Stimulated activated CD4-positive, alpha-beta T cell treated with anti-CD3 and anti-CD28 coated beads, Interleukin-4, amount 100 ng/mL, for 24 hours (primary cell): ENCODE measurements around the gene ERCC6L.
"Not testable (repeated sequence)": the region's sequence is repeated elsewhere in the genome, so short reads cannot be mapped to it uniquely, and the experiment has no call there.

ENCODE experiments used
- DNase-seq: peaks from one replicate; pipeline ENCODE4 v3.0.0-alpha.2; 2020

Gene ERCC6L

GRCh38 chrX:72247206-72247942, 8.5 kb upstream of the ERCC6L start:
- no peak for DNase-seq

GRCh38 chrX:72245461-72246089, 6.7 kb upstream of the ERCC6L start:
- peak; percentile 36 for DNase-seq

DNA sequence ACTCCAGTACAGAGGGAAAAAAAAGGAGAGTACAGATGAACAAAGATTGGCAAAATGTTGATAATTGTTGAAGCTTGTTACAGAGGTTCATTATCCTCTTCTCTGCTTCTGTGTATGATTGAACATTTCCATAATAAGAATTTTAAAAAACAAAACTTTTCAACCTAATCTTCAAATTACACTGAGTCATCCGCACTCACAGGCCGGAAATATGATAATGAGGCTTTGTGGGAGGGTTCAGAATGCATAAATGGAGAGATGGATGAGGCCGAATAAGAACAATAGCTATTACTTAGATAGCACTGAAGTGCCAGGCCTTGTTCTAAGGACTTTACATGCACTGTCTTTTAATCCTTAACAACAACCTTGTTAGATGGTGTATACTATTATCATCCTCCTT, 4.6 kb upstream of the ERCC6L start:
- no peak for DNase-seq

- no peak for DNase-seq
These were observed 2.1 kb upstream of the ERCC6L start for GRCh38 chrX:72240976-72241375.

DNA sequence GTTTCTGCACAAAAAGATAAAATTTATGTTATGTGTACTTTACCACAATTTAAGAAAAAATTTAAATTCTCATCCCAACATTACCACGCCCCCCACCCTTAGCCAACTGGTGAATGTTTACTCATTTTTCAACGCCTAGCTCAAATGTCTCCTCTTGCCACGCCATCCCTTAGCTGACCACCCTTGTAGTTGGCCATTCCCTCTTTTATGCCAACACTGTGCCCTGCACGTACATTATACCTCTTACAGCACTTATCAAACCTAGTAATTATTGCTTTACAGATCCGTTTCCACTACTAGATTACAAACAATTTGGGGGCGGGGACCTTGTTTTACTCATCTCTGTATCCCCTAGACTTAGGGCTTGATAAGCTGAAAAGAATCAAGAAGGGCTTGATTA, 644 bp downstream of the ERCC6L start:
- no peak for DNase-seq

DNA sequence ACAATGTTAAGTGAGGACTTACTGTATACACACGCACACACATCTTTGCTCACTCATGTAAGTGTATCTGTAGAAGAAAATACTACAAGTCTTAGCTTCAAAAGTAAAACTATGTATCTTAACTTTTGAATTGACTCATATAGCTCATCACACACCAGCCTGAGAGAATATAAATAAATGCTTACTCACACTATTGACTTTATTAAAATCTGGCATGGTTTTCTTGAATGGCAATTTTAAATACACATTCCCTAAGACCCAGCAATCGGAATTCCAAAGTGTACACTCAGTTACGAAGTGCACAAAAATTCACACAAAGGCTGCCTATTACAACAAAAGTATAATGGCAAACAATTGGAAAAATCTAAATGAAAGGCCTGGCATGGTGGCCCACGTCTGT, 2.0 kb downstream of the ERCC6L start:
- no peak for DNase-seq

DNA sequence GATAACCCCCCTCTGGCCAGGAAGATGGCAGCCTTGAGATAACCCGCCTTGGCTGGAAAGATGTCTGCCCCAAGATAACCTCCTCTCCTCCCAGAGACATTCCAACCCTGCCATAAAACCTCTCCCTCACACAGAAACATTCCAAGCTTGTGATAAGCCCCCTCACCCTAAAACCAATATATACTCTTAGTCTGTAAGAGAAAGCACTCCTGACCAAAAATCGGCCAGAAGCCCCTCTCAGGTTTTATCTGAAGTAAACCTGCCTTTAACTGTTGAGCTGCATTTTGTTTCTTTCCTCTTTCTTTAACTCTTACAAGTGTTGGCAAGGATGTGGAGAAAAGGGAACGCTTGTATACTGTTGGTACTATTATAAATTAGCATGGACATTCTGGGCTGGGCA, 8.5 kb downstream of the ERCC6L start:
- DNase-seq: no peak

DNA sequence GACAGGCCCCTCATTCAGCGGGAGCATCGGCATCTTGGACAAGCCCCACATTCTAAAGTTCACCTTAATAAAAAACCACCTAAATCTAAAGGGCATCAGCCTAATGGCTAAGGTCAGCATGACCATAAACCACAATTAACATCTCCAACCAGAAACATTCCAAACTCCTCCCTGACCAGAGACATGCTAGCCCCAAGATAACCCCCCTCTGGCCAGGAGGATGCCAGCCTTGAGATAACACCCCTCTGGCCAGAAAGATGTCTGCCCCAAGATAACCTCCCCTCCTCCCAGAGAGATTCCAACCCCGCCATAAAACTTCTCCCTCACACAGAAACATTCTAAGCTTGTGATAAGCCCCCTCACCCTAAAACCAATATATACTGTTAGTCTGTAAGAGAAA, 18.5 kb downstream of the ERCC6L start:
- not testable (repeated sequence) for DNase-seq

DNA sequence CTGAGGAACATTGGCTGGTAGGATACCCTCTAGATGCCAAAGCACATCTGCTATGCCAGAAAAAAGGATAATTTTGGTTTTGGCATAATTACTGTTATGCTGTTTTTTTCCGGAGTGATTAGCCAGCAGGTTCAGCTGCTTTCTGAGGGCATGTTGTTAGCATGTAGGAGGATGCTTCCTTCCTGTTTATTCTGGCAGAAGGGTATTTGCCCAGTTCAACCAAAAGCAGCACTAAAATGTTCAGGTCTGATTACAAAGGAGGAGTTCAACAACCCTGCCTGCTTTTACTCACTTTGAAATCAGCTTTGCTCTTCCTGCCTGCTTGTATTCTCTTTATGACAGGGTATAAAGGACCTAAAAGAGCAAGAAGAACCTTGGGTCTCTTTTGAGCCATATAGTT, 21.9 kb downstream of the ERCC6L start:
- no peak for DNase-seq

DNA sequence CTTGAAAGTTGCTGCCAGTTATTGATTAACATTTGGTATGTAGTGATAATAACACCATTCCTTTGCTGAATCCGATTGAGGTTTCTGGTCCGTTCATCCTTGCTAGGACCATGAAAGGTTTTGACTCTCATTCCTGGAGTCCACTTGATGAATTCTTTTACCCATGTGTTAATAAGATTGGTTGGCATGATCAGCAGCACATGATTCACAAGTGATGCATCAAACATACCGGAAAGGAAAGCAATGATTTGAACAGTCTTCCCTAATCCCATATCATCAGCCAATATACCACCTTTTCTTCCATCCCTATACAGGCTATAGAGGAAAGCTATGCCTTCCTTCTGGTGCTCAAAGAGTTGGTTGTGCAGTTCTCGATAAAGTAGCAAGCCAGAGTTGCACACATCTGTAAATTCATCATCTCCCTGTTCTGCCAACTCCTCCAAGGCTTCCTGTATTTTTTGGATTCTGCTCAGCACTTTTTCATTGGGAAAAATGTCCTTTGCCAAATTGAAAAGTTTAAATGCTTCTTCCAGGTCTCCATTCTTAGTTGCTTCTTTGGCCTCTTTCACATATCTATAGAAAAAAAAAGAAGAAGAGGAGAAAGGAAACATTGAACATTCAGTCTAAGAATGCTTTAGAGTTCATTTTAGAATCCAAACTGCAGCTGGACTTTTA, 30.6 kb downstream of the ERCC6L start:
- DNase-seq: no peak

DNA sequence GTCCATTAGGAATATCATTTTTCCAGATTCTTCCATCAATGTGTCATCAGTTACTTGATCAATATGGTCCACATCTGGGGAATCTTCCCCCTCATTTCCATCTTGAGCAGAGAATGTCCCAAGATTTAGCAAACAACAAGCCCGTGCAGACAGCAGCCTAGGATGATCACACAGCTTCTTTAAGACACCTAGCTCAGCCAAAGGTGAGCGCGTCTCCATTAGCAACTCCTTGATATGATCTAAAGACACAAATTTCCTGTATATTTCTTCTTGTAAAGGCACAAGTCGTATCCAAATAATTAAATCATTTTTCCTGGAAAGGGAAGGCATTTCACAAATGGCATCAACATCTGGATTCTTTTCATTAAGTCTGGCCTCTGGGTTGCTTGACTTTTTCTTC, 31.5 kb downstream of the ERCC6L start:
- no peak for DNase-seq

DNA sequence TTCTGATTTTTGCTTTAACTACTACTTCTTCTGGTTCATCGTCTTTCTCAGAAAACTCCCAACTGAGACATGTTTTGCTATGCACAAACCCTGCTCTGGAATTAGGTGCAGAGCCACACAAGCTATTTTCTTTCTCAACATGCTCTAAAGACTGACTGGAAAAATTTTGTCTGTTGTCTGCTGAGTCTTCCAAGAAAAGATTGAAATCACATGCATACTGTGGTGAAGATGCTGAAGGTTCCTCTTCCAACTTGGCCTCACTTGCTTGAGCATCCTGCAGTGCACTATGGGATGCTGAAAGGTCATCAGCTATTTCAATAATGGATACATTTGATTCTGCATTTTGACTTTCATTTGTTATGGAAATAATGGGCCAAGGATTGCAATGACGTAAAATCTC, 33.1 kb downstream of the ERCC6L start:
- no peak for DNase-seq

GRCh38 chrX:72203421-72203820, 35.4 kb downstream of the ERCC6L start:
- DNase-seq: no peak

GRCh38 chrX:72202792-72203401, 35.9 kb downstream of the ERCC6L start:
- no peak for DNase-seq

GRCh38 chrX:72201836-72202536, 36.8 kb downstream of the ERCC6L start:
- no peak for DNase-seq

GRCh38 chrX:72182924-72183323, 55.9 kb downstream of the ERCC6L start:
- no peak for DNase-seq

DNA sequence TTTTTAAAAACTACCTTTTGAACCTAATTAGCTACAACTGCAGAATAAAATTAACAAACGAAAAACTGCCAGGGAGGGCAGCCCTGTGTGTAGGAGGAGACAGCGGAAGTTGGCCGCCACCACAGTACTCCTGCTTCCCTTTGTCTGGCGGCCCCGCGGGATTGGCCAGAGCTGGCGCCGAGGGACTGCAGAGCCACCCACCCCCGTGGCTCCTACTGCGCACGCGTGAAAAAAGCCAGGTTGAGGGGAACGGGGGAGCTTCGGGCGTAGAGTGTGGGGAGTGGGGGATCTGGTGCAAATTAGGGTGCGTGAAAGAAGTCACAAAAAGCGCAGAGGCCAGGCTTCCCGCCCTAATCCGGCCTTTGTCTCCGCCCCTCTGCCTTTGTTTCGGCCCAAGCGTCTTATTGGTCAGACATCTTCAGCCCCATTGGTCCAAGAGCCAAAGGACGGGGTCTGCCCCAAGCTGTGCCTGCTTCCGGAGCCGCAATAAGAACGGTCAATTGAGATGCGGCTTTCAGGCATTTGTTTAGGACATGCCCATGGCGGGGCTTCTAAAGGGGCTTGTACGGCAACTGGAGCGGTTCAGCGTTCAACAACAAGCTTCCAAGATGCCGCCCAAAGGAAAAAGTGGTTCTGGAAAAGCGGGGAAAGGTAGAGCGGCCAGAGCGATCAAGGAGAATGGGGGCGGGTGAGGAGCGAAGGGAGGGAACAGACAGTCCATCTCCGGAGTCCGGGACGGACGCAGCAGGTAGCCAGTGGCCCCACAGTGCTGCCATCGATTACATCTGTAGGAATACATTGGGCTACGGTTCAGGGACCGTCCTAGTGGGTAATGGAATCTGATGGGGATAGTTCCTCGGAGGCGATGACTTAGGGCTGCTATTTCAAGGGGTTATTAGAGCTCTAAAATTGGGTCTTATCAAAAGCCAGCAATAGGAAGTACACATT, 57.4 kb downstream of the ERCC6L start, which contains the start of gene PIN4:
Gene PIN4 (plus strand): TSS at position 580 of the 948 bp plus-strand sequence. CDS start 29 bp downstream, at position 609.
- peak; percentile 86 for DNase-seq

DNA sequence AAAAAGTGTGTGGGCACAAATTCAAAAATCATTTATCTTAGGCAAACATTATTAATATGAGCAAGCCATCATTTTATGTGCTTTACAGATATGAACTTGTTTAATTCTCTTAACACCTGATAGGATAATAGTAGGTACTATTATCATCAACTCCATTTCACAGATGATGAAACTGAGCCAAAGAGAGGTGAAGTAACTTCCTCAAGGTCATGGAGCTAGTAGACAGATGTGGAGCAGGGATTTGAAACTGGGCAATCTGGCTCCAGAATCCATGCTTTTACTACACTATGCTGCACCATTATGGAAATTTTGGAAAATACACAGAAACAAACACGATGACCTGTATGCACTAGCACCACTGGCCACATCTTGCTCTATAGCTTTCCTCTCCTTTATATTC, 58.3 kb downstream of the ERCC6L start:
- no peak for DNase-seq

DNA sequence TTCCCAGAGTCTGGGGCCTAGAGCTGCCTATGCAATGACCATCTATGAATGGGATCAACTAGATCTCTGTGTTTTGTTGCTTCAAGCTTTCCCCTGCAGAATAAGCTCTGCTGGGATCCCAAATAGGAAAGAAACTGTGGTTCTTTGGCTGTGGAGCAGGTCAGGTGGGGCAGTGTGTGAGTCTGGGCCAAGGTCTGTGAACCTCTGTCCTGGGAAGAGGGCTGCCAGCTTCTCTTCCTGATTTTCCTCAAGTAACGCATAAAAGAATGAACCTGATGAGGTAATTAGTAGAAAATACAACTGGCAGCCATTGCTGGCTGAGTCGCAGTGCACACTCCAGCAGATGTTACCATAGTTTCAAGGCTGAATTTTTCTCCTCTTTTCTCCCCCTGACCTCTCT, 61.8 kb downstream of the ERCC6L start:
- DNase-seq: no peak

GRCh38 chrX:72176289-72176688, 62.5 kb downstream of the ERCC6L start:
- not testable (repeated sequence) for DNase-seq

GRCh38 chrX:72169008-72169728, 69.7 kb downstream of the ERCC6L start:
- DNase-seq: peak; percentile 23
